ENCODE data around the gene MAVS. TPM values are rescaled to one million over a fixed set of nuclear protein-coding genes. Genes with fewer than 3 reads are reported as not detected.

Gene MAVS
- total RNA-seq, 1 experiment from 2014 or later = 24.2 TPM

DNA sequence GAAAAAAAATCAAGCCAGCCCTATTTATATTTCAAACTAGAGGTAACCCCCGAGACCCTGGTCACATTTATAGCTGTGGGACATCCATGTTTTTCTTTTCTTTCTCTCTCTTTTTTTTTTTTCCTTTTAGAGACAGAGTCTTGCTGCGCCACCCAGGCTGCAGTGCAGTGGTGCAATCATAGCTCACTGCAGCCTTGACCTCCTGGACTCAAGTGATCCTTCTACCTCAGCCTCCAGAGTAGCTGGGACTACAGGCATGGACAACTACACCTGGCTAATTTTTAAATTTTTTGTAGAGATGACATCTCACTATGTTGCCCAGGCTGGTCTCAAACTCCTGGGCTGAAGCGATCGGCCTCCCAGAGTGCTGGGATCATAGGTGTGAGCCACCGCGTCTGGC lies 12.1 kb downstream of the MAVS start:
- no peak overlapping the region for H3K4me3 Mint-ChIP-seq
- H2AFZ ChIP-seq (ENCODE audit: low read length) = no peak overlapping the region
- no peaks in the 10 kb centered on the region for H3K79me2 ChIP-seq (ENCODE audit: insufficient read depth, low read length)
- WGBS (ENCODE audit: extremely low coverage, insufficient read length, low lambda C conversion rate) = no CpG with 5 or more reads among the region's 6 CpGs
- no peak overlapping the region for H3K56ac ChIP-seq (ENCODE audit: insufficient read length, low read depth, low read length)
- H4K20me1 ChIP-seq (ENCODE audit: control insufficient read depth, insufficient read depth, insufficient read length) = no peaks in the 10 kb centered on the region
- peaks cover 2% of the 10 kb centered on the region for H3K27me3 Mint-ChIP-seq (ENCODE audit: low read depth)
- no peak overlapping the region for H3K4me2 ChIP-seq (ENCODE audit: insufficient read depth, insufficient read length, low read length)
- TF ChIP-seq, protein P1, sequence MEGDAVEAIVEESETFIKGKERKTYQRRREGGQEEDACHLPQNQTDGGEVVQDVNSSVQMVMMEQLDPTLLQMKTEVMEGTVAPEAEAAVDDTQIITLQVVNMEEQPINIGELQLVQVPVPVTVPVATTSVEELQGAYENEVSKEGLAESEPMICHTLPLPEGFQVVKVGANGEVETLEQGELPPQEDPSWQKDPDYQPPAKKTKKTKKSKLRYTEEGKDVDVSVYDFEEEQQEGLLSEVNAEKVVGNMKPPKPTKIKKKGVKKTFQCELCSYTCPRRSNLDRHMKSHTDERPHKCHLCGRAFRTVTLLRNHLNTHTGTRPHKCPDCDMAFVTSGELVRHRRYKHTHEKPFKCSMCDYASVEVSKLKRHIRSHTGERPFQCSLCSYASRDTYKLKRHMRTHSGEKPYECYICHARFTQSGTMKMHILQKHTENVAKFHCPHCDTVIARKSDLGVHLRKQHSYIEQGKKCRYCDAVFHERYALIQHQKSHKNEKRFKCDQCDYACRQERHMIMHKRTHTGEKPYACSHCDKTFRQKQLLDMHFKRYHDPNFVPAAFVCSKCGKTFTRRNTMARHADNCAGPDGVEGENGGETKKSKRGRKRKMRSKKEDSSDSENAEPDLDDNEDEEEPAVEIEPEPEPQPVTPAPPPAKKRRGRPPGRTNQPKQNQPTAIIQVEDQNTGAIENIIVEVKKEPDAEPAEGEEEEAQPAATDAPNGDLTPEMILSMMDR (conservative IDR thresholded peaks at IDR 0.05) = no peak
- no peak overlapping the region for H2BK12ac ChIP-seq (ENCODE audit: insufficient read length, low read depth, low read length)
- H3K9me3 ChIP-seq (ENCODE audit: control insufficient read depth, low read depth, low read length) = no peaks in the 10 kb centered on the region
- no peak overlapping the region for H2BK5ac ChIP-seq (ENCODE audit: insufficient read length, low read length)
- H3K4me1 ChIP-seq (ENCODE audit: insufficient read depth, low read length) = no peaks in the 10 kb centered on the region
- H4K91ac ChIP-seq (ENCODE audit: insufficient read length, low read depth, low read length) = no peak overlapping the region
- H3K18ac ChIP-seq (ENCODE audit: insufficient read length, low read depth, low read length) = no peak overlapping the region
- H3K9ac ChIP-seq (ENCODE audit: extremely low read depth, insufficient read length, low read length) = no peak overlapping the region
- peaks cover 40 to 77% (median 64%) of the 10 kb centered on the region in 3 experiments for H3K36me3 Mint-ChIP-seq (ENCODE audit: insufficient read depth in 1 of 3, low read depth in 3 of 3)
- no peak overlapping the region for H2BK120ac ChIP-seq (ENCODE audit: low read depth, low read length, poor library complexity, severe bottlenecking)
- peaks cover 0 to 2% of the 10 kb centered on the region in 2 experiments; a peak in 1 of 4 replicates for H3K4me1 Mint-ChIP-seq
- H4K5ac ChIP-seq (ENCODE audit: insufficient read length, low read depth, low read length) = no peak overlapping the region
- no peak overlapping the region for H3K4ac ChIP-seq (ENCODE audit: low read depth, low read length)
- no peak overlapping the region for H2BK15ac ChIP-seq (ENCODE audit: low read depth, low read length)
- no peak overlapping the region for H2BK20ac ChIP-seq (ENCODE audit: low read depth, low read length, poor library complexity, severe bottlenecking)
- no peak overlapping the region for H3T11ph ChIP-seq (ENCODE audit: low read length)
- no peak for DNase-seq
- H4K8ac ChIP-seq (replicated peaks; ENCODE audit: insufficient read length, low read depth, low read length) = no peak overlapping the region
- no peak overlapping the region for H3K27ac Mint-ChIP-seq
- no peaks in the 10 kb centered on the region for H3K79me1 ChIP-seq (ENCODE audit: insufficient read depth, low read depth, low read length, poor library complexity, severe bottlenecking)
- no peaks in the 10 kb centered on the region for H3K27me3 ChIP-seq (ENCODE audit: insufficient read depth, low read length)
- H3K9me3 Mint-ChIP-seq = peaks cover 0 to 4% of the 10 kb centered on the region in 2 experiments; a peak in 2 of 5 replicates
- H2AK5ac ChIP-seq (ENCODE audit: insufficient read length, low read length) = no peak overlapping the region
- H3K14ac ChIP-seq (ENCODE audit: insufficient read depth, low read length) = no peak overlapping the region
- H3K23me2 ChIP-seq (ENCODE audit: insufficient read length, low read depth, low read length, poor library complexity, severe bottlenecking) = no peaks in the 10 kb centered on the region
- H3K23ac ChIP-seq (ENCODE audit: insufficient read length, low read depth, low read length) = no peak overlapping the region
- H3K27ac ChIP-seq (ENCODE audit: insufficient read length, low read depth, low read length) = no peak overlapping the region
